ENCODE data around the gene SPIRE1.

Gene SPIRE1

GRCh38 chr18:12657684-12658425 is at the start of gene SPIRE1:
Gene SPIRE1 (minus strand): TSS chr18:12658107. CDS start chr18:12657866, 241 bp downstream.
- no peak for TF ChIP-seq JUND (IDR thresholded peaks at IDR 0.05; ENCODE audit: low read depth)
- in situ Hi-C loops (cut with HindIII; ENCODE audit: low pct_unique_long_range_greater_than_20kb, low sequenced_read_pairs): no loop called here
- peak; percentile 69 to 72 for DNase-seq (ENCODE audit: low read depth in 1 of 2, low spot score in 1 of 2)

DNA sequence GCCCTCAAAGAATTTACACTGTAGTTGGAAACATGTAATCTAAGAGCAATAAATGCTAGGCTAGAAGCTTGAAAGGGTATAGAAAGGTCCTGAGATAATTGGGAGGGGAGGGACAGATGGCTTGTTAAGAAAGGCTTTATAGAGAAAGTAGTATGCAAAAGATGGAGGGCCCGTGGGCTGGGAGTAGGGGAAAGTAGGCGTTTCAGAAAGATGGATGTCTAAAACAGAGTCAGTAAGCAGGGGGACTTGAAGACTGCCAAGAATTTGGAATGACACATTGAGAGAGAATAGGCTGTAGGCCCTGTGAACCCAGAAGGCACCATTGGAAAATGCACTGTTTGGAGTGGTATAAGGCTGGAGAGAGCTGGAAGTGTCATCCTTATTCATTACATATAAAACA is 45.8 kb upstream of the SPIRE1 start:
- TF ChIP-seq JUND (IDR thresholded peaks at IDR 0.05; ENCODE audit: low read depth): no peak
- in situ Hi-C loops (cut with HindIII; ENCODE audit: low pct_unique_long_range_greater_than_20kb, low sequenced_read_pairs): no loop called here
- DNase-seq (ENCODE audit: low read depth in 1 of 2, low spot score in 1 of 2): no peak

- in situ Hi-C loops (cut with HindIII; ENCODE audit: low pct_unique_long_range_greater_than_20kb, low sequenced_read_pairs): no loop called here
- DNase-seq (ENCODE audit: low read depth in 1 of 2, low spot score in 1 of 2): no peak
- TF ChIP-seq JUND (IDR thresholded peaks at IDR 0.05; ENCODE audit: low read depth): no peak
Measured at GRCh38 chr18:12703096-12703567, 45.2 kb upstream of the SPIRE1 start.

DNA sequence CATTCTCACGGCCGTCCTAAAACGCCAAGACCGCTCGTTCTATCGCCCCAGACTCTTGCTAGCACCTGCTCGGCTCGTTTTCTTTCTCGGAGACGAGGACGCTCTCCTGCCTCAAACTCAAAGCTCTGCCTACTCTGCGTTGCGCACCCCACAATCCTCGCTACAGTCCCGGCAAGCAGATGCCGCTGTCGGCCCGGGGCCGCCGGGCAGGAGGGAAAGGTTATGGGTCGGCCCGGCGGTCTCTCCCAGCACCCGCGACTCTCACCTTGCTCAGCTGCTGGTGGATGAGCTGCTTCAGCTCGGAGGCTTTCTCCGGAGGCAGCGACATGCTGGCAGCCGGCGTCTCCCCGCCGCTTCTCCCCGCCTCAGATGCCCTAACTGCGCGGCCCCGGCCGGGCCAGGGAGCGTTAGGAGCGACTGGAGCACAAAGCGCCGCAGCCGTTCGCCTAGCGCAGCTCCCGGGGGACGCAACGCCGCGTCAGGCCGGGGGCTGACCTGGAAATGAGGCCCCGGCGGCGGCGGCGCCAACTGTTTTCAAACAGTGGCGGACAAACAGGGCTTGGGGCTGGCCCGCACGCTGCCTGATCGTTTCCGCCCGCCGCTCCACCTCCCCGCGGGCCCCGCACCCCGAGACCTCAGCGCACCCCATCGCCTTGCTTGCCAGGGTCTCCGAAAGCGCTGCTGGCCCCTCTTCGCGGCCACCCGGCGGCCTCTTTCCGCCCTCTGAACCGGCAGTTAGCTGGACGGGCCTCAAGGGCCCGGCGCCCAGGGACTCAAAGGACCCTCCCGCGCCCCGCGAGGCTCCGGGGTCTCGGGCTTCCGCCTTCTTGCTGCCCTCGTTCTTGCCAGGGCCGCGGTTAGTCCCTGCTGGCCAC is 44.6 kb upstream of the SPIRE1 start, which contains the start of the genes CEP76 and PSMG2:
Gene CEP76 (minus strand): TSS at position 503 of the 875 bp plus-strand sequence. CDS start 175 bp downstream, at position 328.
Gene PSMG2 (plus strand): TSS at position 822 of the 875 bp plus-strand sequence. CDS start 66 bp downstream, outside the sequence.
- peak; percentile 78 to 89 for DNase-seq (ENCODE audit: low read depth in 1 of 2, low spot score in 1 of 2)

GRCh38 chr18:12701161-12701560 is 43.3 kb upstream of the SPIRE1 start:
- in situ Hi-C loops (cut with HindIII; ENCODE audit: low pct_unique_long_range_greater_than_20kb, low sequenced_read_pairs): no loop called here
- no peak for TF ChIP-seq JUND (IDR thresholded peaks at IDR 0.05; ENCODE audit: low read depth)
- DNase-seq (ENCODE audit: low read depth in 1 of 2, low spot score in 1 of 2): no peak

More for the DNA sequence above, 44.6 kb upstream of the SPIRE1 start, which contains the start of the genes CEP76 and PSMG2:
- TF ChIP-seq JUND (IDR thresholded peaks at IDR 0.05; ENCODE audit: low read depth): no peak
- in situ Hi-C loops (cut with HindIII; ENCODE audit: low pct_unique_long_range_greater_than_20kb, low sequenced_read_pairs): no loop called here

DNA sequence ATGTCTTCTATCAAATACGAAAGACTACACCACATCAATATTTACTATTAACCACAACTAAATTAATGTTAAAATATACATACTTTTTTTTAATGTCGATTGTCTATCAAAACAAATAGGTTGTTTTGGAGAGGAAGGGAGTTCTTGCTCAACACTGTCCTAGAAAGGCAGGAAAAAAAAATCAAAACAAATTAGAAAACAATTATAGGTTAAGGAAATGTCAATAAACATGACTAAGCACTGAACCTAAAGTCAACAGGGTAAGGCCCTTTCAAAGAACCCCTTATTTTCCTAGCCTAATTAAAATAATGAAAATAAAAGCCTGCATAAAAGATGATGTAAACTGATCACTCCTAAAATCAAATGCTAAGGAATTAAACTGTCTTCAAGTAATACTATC is 41.8 kb upstream of the SPIRE1 start:
- TF ChIP-seq JUND (IDR thresholded peaks at IDR 0.05; ENCODE audit: low read depth): no peak
- in situ Hi-C loops (cut with HindIII; ENCODE audit: low pct_unique_long_range_greater_than_20kb, low sequenced_read_pairs): no loop called here
- DNase-seq (ENCODE audit: low read depth in 1 of 2, low spot score in 1 of 2): no peak

DNA sequence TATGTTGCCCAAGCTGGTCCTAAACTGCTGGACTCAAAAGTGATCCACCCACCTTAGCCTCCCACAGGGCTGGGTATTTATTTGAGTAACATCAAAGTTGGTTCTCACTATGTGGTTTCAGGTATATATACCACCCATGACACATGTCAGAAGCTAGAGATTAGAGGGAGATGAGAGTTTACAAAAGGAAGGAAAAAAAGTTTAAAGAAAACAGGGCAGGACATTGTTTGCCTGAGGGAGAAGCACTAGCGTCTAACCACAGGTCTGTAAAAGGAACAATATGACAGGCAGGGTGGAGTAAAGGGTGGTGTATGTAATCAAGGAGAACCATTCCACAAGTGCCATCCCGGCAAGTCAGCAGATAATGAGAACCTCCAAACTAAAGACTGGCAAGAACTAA is 36.1 kb upstream of the SPIRE1 start:
- no peak for DNase-seq (ENCODE audit: low read depth in 1 of 2, low spot score in 1 of 2)

GRCh38 chr18:12692206-12692605 is 34.3 kb upstream of the SPIRE1 start:
- no peak for TF ChIP-seq JUND (IDR thresholded peaks at IDR 0.05; ENCODE audit: low read depth)
- DNase-seq (ENCODE audit: low read depth in 1 of 2, low spot score in 1 of 2): no peak
- in situ Hi-C loops (cut with HindIII; ENCODE audit: low pct_unique_long_range_greater_than_20kb, low sequenced_read_pairs): no loop called here

More for the DNA sequence above, 36.1 kb upstream of the SPIRE1 start:
- no peak for TF ChIP-seq JUND (IDR thresholded peaks at IDR 0.05; ENCODE audit: low read depth)
- in situ Hi-C loops (cut with HindIII; ENCODE audit: low pct_unique_long_range_greater_than_20kb, low sequenced_read_pairs): no loop called here

DNA sequence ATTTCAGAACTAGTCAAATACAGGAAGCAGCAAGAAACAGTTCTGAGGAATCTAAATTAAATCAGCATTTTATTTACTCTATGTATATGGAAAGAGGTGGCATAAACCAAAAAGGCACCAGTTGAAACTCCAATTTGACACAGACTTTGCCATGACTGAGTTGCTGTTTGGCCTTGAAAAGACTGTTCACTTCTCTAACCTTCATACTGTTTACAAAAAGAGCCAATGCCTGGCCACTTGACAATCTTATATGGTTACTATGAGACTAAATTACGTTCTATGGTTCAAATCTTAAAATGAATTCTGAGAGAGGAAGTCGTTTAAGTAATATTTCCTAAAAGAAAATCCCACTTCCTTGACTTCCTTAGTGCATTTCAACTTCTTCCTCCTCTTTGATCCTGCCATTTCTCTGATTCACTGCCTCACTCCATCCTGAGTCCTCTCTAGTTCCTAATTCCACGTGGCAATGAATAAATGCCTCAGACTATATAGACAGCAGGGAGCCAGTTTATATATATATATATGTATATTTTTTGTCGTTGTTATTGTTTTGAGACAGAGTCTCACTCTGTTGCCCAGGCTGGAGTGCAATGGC is 31.4 kb upstream of the SPIRE1 start:
- in situ Hi-C loops (cut with HindIII; ENCODE audit: low pct_unique_long_range_greater_than_20kb, low sequenced_read_pairs): no loop called here
- no peak for DNase-seq (ENCODE audit: low read depth in 1 of 2, low spot score in 1 of 2)
- no peak for TF ChIP-seq JUND (IDR thresholded peaks at IDR 0.05; ENCODE audit: low read depth)

DNA sequence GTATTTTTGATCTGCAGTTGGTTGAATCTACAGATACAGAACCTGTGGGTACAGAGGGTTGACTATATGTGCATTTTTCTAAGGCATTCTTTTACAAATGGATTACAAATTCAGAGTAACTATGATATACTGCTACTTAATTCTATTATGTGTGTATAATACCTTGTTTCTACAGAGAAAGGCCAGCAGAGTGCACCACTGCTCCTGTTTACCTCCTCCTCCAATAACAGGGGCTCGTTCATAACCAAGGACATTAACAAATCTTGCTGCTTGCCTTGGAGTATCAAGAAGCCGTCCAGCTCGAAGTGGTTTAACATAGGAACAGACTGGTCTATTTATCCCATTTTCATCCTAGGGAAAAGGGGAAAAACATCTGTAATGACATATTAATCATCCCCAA is 28.2 kb upstream of the SPIRE1 start:
- no peak for TF ChIP-seq JUND (IDR thresholded peaks at IDR 0.05; ENCODE audit: low read depth)
- DNase-seq (ENCODE audit: low read depth in 1 of 2, low spot score in 1 of 2): peak in 1 of 2 experiments; percentile 30
- in situ Hi-C loops (cut with HindIII; ENCODE audit: low pct_unique_long_range_greater_than_20kb, low sequenced_read_pairs): no loop called here

DNA sequence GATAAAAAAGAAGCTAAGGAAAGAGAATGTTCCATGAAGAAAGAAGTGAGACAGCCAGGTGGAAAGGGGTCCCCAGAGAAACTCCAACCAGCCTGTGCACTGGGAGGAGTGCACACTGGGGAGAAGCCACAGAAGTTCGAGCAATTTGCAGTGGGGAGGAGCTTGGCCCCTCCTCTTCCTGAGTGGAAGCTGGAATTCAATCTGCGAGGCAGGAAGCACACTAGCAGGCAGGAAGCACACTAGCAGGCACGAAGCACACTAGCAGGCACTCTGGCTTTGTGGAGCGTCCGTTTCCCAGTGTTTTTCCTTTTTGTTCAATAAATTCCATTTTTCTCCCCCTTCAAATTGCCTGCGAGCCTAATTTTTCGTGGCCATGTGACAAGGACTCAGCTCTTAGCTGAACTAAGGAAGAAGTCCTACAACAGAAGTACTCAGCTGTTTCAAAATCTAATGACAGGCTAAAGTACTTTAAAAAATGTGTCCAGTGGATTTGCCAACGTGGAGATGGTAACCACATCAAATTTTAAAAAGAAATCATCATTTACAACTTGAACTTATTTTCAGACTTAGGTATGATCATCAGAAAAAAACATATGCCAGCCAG is 21.4 kb upstream of the SPIRE1 start:
- in situ Hi-C loops (cut with HindIII; ENCODE audit: low pct_unique_long_range_greater_than_20kb, low sequenced_read_pairs): no loop called here
- DNase-seq (ENCODE audit: low read depth in 1 of 2, low spot score in 1 of 2): no peak
- TF ChIP-seq JUND (IDR thresholded peaks at IDR 0.05; ENCODE audit: low read depth): no peak

DNA sequence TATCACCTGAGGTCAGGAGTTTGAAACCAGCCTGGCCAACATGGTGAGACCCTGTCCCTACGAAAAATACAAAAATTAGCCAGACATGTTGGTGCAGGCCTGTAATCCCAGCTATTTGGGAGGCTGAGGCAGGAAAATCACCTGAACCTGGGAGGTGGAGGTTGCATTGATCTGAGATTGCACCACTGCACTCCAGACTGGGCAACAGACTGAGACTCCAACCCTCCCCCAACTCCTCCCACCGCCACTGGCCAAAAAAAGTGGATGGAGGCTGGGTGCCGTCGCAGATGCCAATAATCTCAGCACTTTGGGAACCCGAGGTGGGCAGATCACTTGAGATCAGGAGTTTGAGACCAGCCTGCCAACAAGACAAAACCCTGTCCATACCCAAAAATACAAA is 10.1 kb upstream of the SPIRE1 start:
- no peak for DNase-seq (ENCODE audit: low read depth in 1 of 2, low spot score in 1 of 2)
- no peak for TF ChIP-seq JUND (IDR thresholded peaks at IDR 0.05; ENCODE audit: low read depth)
- in situ Hi-C loops (cut with HindIII; ENCODE audit: low pct_unique_long_range_greater_than_20kb, low sequenced_read_pairs): no loop called here
